HFFc6 (cell line): Measurements from ENCODE around the gene B3GAT1. TPM values are rescaled to one million over a fixed set of nuclear protein-coding genes. Genes with fewer than 3 reads are reported as not detected.

Experiments used
- DNase-seq: peaks from one replicate; pipeline ENCODE4 v3.0.0-alpha.2; 2018
- H3K27ac Mint-ChIP-seq: 2 replicates; pipeline ENCODE4 v1.8.0; 2020; ENCODE audit warnings: mild to moderate bottlenecking, mixed read lengths
- H3K27me3 Mint-ChIP-seq: 2 replicates; pipeline ENCODE4 v1.8.0; 2021; ENCODE audit warnings: mild to moderate bottlenecking, moderate library complexity, mixed read lengths; ENCODE audit not compliant: insufficient read depth
- H3K36me3 Mint-ChIP-seq: 2 replicates; pipeline ENCODE4 v1.8.0; 2021; ENCODE audit warnings: low read depth, mixed read lengths
- H3K4me1 Mint-ChIP-seq: 2 replicates; pipeline ENCODE4 v1.8.0; 2020; ENCODE audit warnings: low read depth, mixed read lengths
- H3K4me3 Mint-ChIP-seq: 2 replicates; pipeline ENCODE4 v1.8.0; 2020; ENCODE audit warnings: mild to moderate bottlenecking, moderate library complexity, mixed read lengths
- H3K9me3 Mint-ChIP-seq: 2 replicates; pipeline ENCODE4 v1.8.0; 2020; ENCODE audit warnings: mild to moderate bottlenecking, mixed read lengths
- CTCF ChIP-seq: fragments of 200-600 bp; sonication (generic); IDR thresholded peaks from 2 replicates; pipeline ENCODE4 v1.5.0; 2021; ENCODE audit warnings: antibody characterized with exemption, mild to moderate bottlenecking
- total RNA-seq, 6 experiments: library from RNA; stranded (reverse); fragmentation: NEBNext Ultra II Directional; extraction: Animal tissue kit (Norgen Biotek cat#: 25700); gene quantifications; 2 replicates in 1 of 6; 3 replicates in 5 of 6; pipeline ENCODE4 v1.2.3, GENCODE V29; 2021

B3GAT1 gene
- total RNA-seq, 6 experiments from 2014 or later, result not detected

GRCh38 chr11:134342572-134343340 lies 69.3 kb downstream of the B3GAT1 start:
- TF ChIP-seq CTCF, result no peak
- no peaks in the 10 kb centered on the region; the same call in 1 of the 2 replicates for H3K36me3 Mint-ChIP-seq
- no peak for DNase-seq
- peaks cover 1% of the 10 kb centered on the region; the same call in 1 of the 2 replicates for H3K27me3 Mint-ChIP-seq
- no peak overlapping the region for H3K4me3 Mint-ChIP-seq
- peaks cover 36% of the 10 kb centered on the region for H3K9me3 Mint-ChIP-seq
- no peak overlapping the region for H3K27ac Mint-ChIP-seq
- no peaks in the 10 kb centered on the region for H3K4me1 Mint-ChIP-seq

- H3K27me3 Mint-ChIP-seq, result peaks cover 1% of the 10 kb centered on the region; the same call in 1 of the 2 replicates
- no peak overlapping the region for H3K4me3 Mint-ChIP-seq
- H3K27ac Mint-ChIP-seq, result no peak overlapping the region
- no peaks in the 10 kb centered on the region for H3K4me1 Mint-ChIP-seq
- no peaks in the 10 kb centered on the region; the same call in 1 of the 2 replicates for H3K36me3 Mint-ChIP-seq
- no peak for TF ChIP-seq CTCF
- peaks cover 30% of the 10 kb centered on the region for H3K9me3 Mint-ChIP-seq
- no peak for DNase-seq
These were observed 70.1 kb downstream of the B3GAT1 start for GRCh38 chr11:134341805-134342571.

GRCh38 chr11:134340354-134340964 lies 71.6 kb downstream of the B3GAT1 start:
- H3K4me1 Mint-ChIP-seq, result no peaks in the 10 kb centered on the region
- no peaks in the 10 kb centered on the region; the same call in 1 of the 2 replicates for H3K27me3 Mint-ChIP-seq
- no peaks in the 10 kb centered on the region; the same call in 1 of the 2 replicates for H3K36me3 Mint-ChIP-seq
- TF ChIP-seq CTCF, result no peak
- DNase-seq, result no peak
- no peak overlapping the region for H3K4me3 Mint-ChIP-seq
- no peak overlapping the region for H3K27ac Mint-ChIP-seq
- H3K9me3 Mint-ChIP-seq, result peaks cover 26% of the 10 kb centered on the region

- DNase-seq, result no peak
- no peak for TF ChIP-seq CTCF
- H3K27me3 Mint-ChIP-seq, result no peaks in the 10 kb centered on the region; the same call in 1 of the 2 replicates
- H3K27ac Mint-ChIP-seq, result no peak overlapping the region
- H3K4me1 Mint-ChIP-seq, result no peaks in the 10 kb centered on the region
- no peak overlapping the region for H3K4me3 Mint-ChIP-seq
- H3K9me3 Mint-ChIP-seq, result peaks cover 26% of the 10 kb centered on the region
- H3K36me3 Mint-ChIP-seq, result no peaks in the 10 kb centered on the region; the same call in 1 of the 2 replicates
These were observed 72.3 kb downstream of the B3GAT1 start for GRCh38 chr11:134339756-134340155.

GRCh38 chr11:134338654-134339053 lies 73.4 kb downstream of the B3GAT1 start:
- no peak overlapping the region for H3K27ac Mint-ChIP-seq
- DNase-seq, result no peak
- H3K9me3 Mint-ChIP-seq, result peaks cover 24% of the 10 kb centered on the region
- H3K4me3 Mint-ChIP-seq, result no peak overlapping the region
- no peaks in the 10 kb centered on the region; the same call in 1 of the 2 replicates for H3K27me3 Mint-ChIP-seq
- TF ChIP-seq CTCF, result no peak
- H3K36me3 Mint-ChIP-seq, result no peaks in the 10 kb centered on the region; the same call in 1 of the 2 replicates
- no peaks in the 10 kb centered on the region for H3K4me1 Mint-ChIP-seq
